ENCODE measurements around the gene ITPRIPL1.
"Not testable (repeated sequence)": the region's sequence is repeated elsewhere in the genome, so short reads cannot be mapped to it uniquely, and the experiment has no call there.

Gene ITPRIPL1

DNA sequence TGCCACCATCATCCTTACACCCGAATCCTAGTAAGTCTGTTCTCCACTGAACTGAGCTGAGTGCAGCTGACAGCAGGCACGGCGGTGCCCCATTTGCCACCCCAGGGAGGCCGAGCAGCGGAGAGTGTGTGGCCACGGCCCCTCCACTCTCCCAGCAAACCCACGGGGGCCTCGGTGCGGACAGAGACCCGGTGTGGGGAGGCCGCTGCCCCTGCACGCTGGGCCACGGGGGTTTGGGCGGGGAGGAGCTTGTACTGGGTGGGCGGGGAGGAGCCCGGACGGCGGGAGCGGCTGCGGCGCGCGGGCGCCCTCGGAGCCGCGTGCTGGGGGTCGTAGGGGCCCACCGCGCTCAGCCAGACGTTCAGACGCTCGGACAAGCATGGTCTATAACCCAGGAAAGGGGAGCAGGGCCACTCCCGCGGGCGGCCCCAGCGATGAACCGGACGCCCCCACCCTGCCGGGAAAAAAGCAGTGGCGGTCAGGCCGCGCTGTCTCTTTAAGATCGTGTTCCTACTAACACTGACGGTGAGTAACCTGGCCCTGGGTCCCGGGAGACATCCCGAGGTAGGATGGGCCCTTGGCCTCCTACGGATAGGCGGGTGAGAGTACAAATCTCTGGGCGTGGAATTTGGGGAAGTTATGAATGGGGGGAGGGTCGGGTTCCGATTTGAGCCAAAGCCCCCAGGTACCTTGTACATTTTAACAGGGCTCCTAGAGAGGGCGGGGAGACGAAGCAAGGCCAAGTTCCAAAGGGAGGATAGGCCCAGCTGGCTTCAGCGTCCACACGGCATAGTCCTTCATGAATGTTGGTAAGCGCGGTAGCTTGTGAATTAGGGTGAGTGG, at the start of gene ITPRIPL1:
TSS of gene ITPRIPL1 (plus strand) at position 277 of the 843 bp plus-strand sequence. CDS start at position 800, 523 bp downstream.
- no peak for DNase-seq (ENCODE audit: low read depth, low spot score)

DNA sequence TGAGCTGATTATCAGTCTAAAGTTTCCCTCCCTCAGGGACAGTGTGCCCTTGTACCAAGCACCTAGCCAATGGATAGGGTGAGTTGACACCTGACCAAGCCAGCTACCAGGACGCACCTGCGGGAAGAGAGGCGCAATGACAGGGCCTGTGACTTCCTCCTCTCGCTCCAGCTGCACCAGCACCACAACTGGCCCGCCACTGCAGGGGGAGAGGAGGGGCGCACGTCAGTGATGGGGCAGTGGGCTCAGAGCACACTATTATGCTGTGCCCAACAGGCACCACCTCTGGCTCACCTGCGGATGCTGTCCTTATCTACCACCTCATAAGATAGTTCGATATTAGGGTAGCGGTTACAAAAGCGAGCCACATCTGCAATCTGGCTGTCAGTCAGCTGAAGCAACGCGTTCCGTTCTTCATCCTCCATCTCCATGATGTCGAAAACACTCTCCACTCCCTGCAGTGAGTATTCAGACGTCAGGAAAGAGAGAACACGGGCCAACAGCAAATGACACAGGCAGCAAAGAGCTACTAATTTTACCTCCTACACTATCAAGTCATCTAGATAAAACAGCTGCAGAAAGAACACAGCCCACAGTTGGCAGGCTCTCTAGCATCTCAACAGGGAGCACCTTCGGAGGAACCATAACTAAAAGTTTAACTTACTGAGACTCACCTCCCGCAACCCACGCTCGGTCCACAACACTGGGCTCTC, 48.2 kb upstream of the ITPRIPL1 start:
- no peak for DNase-seq (ENCODE audit: low read depth, low spot score)

- no peak for DNase-seq (ENCODE audit: low read depth, low spot score)
These were observed 37.8 kb upstream of the ITPRIPL1 start for GRCh38 chr2:96287273-96287856.

DNA sequence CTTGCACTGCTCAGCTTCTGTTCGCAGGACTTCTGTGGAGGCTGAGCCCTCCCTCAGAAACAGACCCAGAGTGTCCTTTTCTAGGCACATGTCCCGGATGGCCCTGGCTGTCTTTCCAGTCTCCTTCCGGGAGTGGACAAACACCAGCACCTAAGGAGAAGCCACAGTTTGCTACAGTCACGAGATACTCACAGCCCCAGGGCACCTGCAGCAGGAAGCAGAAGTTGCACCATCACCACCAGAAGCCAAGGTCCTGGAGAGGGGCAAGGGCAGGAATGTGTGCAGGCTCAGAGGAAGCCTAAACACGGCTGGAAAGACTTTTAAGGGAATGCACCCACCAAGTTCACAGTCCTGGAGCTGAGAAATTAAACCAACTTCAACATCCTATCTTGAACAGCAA, 33.4 kb upstream of the ITPRIPL1 start:
- DNase-seq (ENCODE audit: low read depth, low spot score): no peak

DNA sequence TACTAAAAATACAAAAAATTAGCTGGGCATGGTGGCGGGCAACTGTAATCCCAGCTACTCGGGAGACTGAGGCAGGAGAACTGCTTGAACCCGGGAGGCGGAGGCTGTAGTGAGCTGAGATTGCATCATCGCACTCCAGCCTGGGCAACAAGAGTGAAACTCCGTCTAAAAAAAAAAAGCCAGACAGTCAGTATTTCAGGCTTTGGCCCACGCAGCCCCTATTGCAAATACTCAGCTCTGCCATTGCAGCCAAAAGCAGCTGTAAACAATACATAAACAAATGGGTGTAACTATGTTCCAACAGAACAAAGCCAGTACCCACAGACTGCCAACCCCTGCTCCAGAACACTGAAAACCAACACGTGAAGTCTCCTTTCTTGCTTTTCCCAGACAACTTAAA, 30.8 kb upstream of the ITPRIPL1 start:
- DNase-seq (ENCODE audit: low read depth, low spot score): not testable (repeated sequence)

- no peak for DNase-seq (ENCODE audit: low read depth, low spot score)
These were observed 28.2 kb upstream of the ITPRIPL1 start for GRCh38 chr2:96296925-96297324.

DNA sequence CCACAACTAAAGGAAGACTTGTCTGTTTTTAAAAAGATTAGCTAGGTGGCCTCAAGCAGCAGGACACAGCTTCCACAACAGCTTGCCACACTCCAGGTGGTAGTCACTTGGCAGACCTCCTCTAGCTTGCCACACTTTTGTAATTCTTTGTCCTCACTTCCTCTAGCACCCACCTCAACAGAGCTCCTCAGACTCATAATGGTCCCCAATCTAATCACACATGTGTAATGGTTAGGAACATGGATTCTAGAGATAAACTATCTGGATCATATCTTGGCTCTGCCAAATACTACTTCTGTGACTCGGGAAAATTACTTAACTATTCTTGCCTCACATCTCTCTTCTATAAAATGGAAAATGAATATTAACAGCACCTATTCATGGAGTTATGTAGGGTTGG, 23.3 kb upstream of the ITPRIPL1 start:
- no peak for DNase-seq (ENCODE audit: low read depth, low spot score)

DNA sequence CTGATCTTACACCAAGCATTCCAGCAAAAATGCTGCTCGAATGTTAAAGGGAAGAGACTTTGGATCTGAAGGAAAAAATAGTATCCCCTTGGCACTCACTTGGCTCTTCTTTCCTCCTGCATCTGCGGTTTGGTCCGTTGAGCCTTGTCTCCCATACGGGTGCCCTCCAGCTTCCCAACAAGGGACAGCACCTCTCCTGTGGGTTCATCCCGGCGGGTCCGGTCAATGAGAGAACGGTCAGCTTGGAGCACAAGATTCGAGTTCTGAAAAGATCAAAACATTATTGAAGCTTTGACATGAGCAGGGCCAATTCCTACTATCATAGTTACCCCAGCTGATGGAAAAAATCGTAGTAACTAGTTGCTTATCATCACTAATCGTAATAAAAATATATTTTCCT, 20.5 kb upstream of the ITPRIPL1 start:
- DNase-seq (ENCODE audit: low read depth, low spot score): no peak

- DNase-seq (ENCODE audit: low read depth, low spot score): peak; percentile 87
These were observed 19.8 kb upstream of the ITPRIPL1 start, which contains the start of gene SNRNP200 for GRCh38 chr2:96305091-96305978. TSS of gene SNRNP200 (minus strand) at chr2:96305546. CDS start at chr2:96305437, 109 bp downstream.

GRCh38 chr2:96305979-96306308, 19.2 kb upstream of the ITPRIPL1 start:
- no peak for DNase-seq (ENCODE audit: low read depth, low spot score)

GRCh38 chr2:96306370-96306769, 18.7 kb upstream of the ITPRIPL1 start:
- DNase-seq (ENCODE audit: low read depth, low spot score): no peak

GRCh38 chr2:96308248-96308647, 16.9 kb upstream of the ITPRIPL1 start:
- DNase-seq (ENCODE audit: low read depth, low spot score): no peak

DNA sequence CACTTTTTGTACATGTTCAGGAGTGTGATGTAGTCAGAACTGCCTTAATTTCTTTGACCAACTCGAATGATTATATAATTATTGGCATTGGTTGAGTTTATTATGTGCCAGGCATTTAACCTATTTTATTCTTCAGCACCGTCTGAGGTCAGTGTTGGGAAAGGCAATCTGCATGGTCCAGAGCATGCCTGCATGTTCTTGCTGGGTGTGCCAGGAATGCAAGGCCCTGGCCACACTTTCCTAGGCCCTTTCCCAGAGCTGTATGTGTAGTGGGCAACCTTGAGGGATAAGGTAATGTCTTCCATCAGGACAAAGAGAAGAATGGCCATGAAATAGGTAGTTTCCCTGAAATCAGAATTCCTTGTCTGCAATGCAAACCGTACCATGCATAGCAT, 10.1 kb upstream of the ITPRIPL1 start:
- DNase-seq (ENCODE audit: low read depth, low spot score): no peak

- no peak for DNase-seq (ENCODE audit: low read depth, low spot score)
These were observed 9.6 kb upstream of the ITPRIPL1 start for GRCh38 chr2:96315400-96316071.

DNA sequence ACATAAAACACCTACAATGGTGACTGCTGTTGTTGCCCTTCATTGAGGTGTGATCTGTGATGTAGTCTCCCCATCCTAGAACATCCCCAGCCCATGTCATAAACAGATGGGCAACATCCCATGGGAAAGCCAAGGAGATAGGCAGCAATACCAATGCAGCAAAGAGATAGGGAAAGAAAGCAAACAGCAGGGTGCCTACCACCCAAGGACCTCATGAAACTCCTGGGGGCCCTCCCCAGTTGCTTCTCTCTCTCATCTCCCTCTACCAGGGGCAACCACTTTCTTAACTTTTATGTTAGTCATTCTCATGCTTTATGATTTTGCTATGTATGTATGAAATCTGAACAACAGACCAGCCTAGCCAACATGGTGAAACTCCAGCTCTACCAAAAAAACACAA, 8.1 kb upstream of the ITPRIPL1 start:
- no peak for DNase-seq (ENCODE audit: low read depth, low spot score)

GRCh38 chr2:96317584-96317997, 7.5 kb upstream of the ITPRIPL1 start:
- no peak for DNase-seq (ENCODE audit: low read depth, low spot score)

GRCh38 chr2:96318723-96319122, 6.4 kb upstream of the ITPRIPL1 start:
- DNase-seq (ENCODE audit: low read depth, low spot score): no peak

- DNase-seq (ENCODE audit: low read depth, low spot score): no peak
These were observed 5.7 kb upstream of the ITPRIPL1 start for GRCh38 chr2:96319396-96319795.

- DNase-seq (ENCODE audit: low read depth, low spot score): no peak
These were observed 4.8 kb upstream of the ITPRIPL1 start for GRCh38 chr2:96320326-96320725.

- no peak for DNase-seq (ENCODE audit: low read depth, low spot score)
These were observed 4.1 kb upstream of the ITPRIPL1 start for GRCh38 chr2:96320728-96321622.
